Stimulated activated CD4-positive, alpha-beta T cell treated with anti-CD3 and anti-CD28 coated beads, Interleukin-2, amount 100 ng/mL, for 48 hours (primary cell): Measurements from ENCODE around the gene RPL32.
"Not testable (repeated sequence)": the region's sequence is repeated elsewhere in the genome, so short reads cannot be mapped to it uniquely, and the experiment has no call there.

Source experiments
- DNase-seq, 2 donors: peaks; one replicate each; pipeline ENCODE4 v3.0.0-alpha.2; 2020

The RPL32 gene

GRCh38 chr3:12866836-12867235 lies 25.5 kb upstream of the RPL32 start:
- no peak for DNase-seq

- no peak for DNase-seq
Measured at GRCh38 chr3:12865271-12865670, 23.9 kb upstream of the RPL32 start.

GRCh38 chr3:12862387-12862786 lies 21.0 kb upstream of the RPL32 start:
- no peak for DNase-seq

GRCh38 chr3:12861611-12862010 lies 20.2 kb upstream of the RPL32 start:
- no peak for DNase-seq

- DNase-seq: no peak
Measured at GRCh38 chr3:12859840-12860239, 18.5 kb upstream of the RPL32 start.

- DNase-seq: no peak
Measured at GRCh38 chr3:12856626-12857025, 15.3 kb upstream of the RPL32 start.

GRCh38 chr3:12854565-12854964 lies 13.2 kb upstream of the RPL32 start:
- no peak for DNase-seq

- not testable (repeated sequence) for DNase-seq
Measured at GRCh38 chr3:12853847-12854246, 12.5 kb upstream of the RPL32 start.

- no peak for DNase-seq
Measured at GRCh38 chr3:12852201-12852600, 10.8 kb upstream of the RPL32 start.

GRCh38 chr3:12845811-12846210 lies 4.4 kb upstream of the RPL32 start:
- no peak for DNase-seq

GRCh38 chr3:12842469-12842868 lies 1.1 kb upstream of the RPL32 start:
- no peak for DNase-seq

GRCh38 chr3:12841970-12842328 lies 584 bp upstream of the RPL32 start:
- no peak for DNase-seq

- DNase-seq: no peak
Measured at GRCh38 chr3:12840591-12841148, 695 bp downstream of the RPL32 start.

GRCh38 chr3:12840148-12840547 lies 1.2 kb downstream of the RPL32 start:
- DNase-seq: not testable (repeated sequence)

- DNase-seq: no peak
Measured at GRCh38 chr3:12839156-12839946, 2.0 kb downstream of the RPL32 start.

- DNase-seq: no peak
Measured at GRCh38 chr3:12838179-12838965, 3.0 kb downstream of the RPL32 start.

- DNase-seq: no peak
Measured at GRCh38 chr3:12837295-12837986, 3.9 kb downstream of the RPL32 start.

- no peak for DNase-seq
Measured at GRCh38 chr3:12835052-12835665, 6.2 kb downstream of the RPL32 start.

- DNase-seq: no peak
Measured at GRCh38 chr3:12833222-12834161, 7.9 kb downstream of the RPL32 start.

- DNase-seq: no peak
Measured at GRCh38 chr3:12832350-12833221, 8.8 kb downstream of the RPL32 start.
